SW 1271 (cell line): Measurements from ENCODE around the gene DLGAP1.
A peak's percentile ranks its signal among the peaks of the same experiment; 100 is the strongest.

Source experiments
- DNase-seq, 2 experiments: peaks; one replicate each; lab custom pipeline; 2025; lab: John Stamatoyannopoulos, UW

The DLGAP1 gene

GRCh38 chr18:3450012-3450798, 1004.9 kb downstream of the DLGAP1 start, which contains the start of gene TGIF1:
TGIF1 (plus strand) TSS chr18:3450172; CDS start chr18:3450490, 318 bp downstream.
- DNase-seq, result peak; percentile 16 to 64

GRCh38 chr18:3449512-3450011, 1005.5 kb downstream of the DLGAP1 start:
- peak; percentile 42 to 69 for DNase-seq

- peak in 1 of 2 experiments; percentile 69 for DNase-seq
These were observed 1006.1 kb downstream of the DLGAP1 start for GRCh38 chr18:3448838-3449511.

DNA sequence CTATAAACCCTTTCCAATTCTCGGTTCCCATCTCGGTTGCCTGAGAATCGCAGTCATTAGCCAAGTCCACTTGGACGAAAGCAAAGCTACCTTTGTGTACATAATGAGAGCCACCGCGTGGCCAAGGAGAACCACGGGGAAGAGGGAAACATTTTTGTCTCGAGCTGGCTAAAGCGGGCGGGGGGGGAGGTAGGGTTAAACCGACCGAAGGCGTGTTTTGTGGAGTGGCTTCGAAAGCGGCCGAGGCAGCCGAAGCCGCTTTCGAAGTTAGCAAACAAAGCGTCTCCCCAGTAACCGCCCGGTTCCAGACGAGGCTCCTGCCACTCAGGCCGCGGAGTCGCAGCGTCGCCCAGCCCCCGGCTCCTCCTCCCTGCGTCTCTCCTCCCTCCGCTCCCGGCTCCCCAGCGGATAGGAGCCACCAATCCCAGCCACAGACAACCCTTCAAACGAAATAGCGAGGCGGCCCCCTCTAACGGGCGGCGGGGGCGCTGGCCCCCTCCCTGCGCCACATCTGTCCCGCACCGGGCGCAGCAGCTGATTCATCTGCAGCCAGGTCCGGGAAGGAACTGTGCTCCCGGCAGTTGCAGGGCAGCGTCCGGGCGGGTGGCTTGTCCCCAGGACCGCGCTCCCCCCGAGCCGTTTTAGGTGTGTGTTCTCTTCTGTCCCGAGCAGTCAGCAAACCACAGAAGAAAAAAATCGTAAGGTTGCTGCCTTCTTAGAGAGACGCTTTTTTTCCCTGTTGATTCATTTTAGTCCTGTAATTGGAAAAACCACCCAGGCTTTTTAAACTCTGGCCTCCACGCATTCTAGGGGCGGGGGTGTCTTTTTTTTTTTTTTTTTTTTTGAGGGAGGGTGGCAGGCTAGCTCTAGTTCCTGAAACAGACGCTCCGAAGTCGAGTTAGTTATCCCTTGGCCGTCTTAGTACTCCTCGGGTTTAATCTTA, 1006.9 kb downstream of the DLGAP1 start:
- peak; percentile 77 to 84 for DNase-seq

DNA sequence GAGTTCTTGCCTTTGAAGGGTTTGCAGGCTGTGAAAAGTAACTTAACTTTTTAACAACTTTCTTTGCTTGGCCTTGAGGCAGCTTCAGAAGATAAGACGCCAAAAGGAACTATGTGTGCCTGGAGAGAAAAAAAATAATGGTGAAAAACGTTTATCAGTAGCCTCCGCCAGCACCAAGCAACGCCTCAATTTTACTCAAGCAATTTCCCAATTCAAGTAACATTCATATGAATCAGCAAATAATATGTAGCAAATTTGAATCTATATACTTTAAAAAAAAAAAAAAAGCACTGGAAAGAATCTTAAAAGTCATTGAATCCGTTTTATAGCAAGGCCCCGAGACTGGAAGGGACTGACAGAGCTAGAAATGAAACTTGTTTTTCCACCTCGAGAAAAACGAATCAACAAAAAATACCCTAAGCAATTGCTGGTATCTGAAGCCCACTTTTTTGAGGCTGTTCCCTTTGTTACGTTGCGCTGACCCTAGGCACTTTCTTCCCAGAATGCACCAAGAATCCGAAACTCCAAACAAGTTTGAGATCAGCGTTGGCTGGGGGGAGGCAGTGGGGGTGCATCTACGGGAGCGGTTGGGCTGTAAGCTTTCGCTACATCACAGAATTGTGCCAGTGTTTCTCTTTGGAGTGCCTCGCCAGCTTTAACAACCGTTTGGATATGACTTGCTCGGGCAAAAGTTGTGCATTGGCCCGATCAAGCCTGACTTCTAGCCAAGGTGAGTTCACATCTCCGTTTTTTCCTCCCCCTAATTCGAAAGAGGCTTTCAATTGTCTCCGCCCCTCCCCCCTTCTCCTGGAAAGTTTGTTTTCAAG, 1007.8 kb downstream of the DLGAP1 start:
- DNase-seq, result peak in 1 of 2 experiments; percentile 65
